Measurements from ENCODE around the gene ZNF77.

DNA sequence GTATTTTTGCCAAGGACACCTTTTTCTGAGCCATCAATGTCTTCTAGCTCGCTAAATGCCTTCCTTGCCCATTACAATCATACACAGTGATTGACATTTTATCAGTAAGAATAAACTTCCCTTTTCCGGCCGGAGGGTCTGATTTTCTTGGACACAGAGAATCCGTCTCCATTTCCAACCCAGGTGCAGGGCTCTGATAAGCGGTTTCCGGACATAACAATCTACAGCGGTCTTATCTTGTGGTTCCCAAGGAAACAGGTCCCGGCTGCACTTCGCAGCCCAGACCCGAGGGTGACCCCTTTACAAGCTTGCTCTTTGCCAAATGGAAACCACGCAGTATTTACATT is 5.1 kb upstream of the ZNF77 start:
- TF ChIP-seq EP300 (IDR thresholded peaks at IDR 0.05) (no peak), POLR2A (IDR thresholded peaks at IDR 0.05) (no peak)
- TF ChIP-seq, protein P1, sequence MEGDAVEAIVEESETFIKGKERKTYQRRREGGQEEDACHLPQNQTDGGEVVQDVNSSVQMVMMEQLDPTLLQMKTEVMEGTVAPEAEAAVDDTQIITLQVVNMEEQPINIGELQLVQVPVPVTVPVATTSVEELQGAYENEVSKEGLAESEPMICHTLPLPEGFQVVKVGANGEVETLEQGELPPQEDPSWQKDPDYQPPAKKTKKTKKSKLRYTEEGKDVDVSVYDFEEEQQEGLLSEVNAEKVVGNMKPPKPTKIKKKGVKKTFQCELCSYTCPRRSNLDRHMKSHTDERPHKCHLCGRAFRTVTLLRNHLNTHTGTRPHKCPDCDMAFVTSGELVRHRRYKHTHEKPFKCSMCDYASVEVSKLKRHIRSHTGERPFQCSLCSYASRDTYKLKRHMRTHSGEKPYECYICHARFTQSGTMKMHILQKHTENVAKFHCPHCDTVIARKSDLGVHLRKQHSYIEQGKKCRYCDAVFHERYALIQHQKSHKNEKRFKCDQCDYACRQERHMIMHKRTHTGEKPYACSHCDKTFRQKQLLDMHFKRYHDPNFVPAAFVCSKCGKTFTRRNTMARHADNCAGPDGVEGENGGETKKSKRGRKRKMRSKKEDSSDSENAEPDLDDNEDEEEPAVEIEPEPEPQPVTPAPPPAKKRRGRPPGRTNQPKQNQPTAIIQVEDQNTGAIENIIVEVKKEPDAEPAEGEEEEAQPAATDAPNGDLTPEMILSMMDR (IDR thresholded peaks at IDR 0.05): no peak

Data from tibial nerve (tissue), 4 donors.